ENCODE results near the gene CTAGE4.
"Not testable (repeated sequence)": the region's sequence is repeated elsewhere in the genome, so short reads cannot be mapped to it uniquely, and the experiment has no call there.

Gene CTAGE4

GRCh38 chr7:144201978-144202377, 18.7 kb downstream of the CTAGE4 start:
- DNase-seq (ENCODE audit: insufficient read length, low spot score); FAIRE-seq: not testable (repeated sequence)

GRCh38 chr7:144203086-144203485, 19.8 kb downstream of the CTAGE4 start:
- not testable (repeated sequence) for DNase-seq (ENCODE audit: insufficient read length, low spot score); FAIRE-seq

GRCh38 chr7:144205306-144205705, 22.0 kb downstream of the CTAGE4 start:
- not testable (repeated sequence) for DNase-seq (ENCODE audit: insufficient read length, low spot score); FAIRE-seq

GRCh38 chr7:144217200-144217599, 33.9 kb downstream of the CTAGE4 start:
- FAIRE-seq; DNase-seq (ENCODE audit: insufficient read length, low spot score): not testable (repeated sequence)

- not testable (repeated sequence) for FAIRE-seq; DNase-seq (ENCODE audit: insufficient read length, low spot score)
Observed at GRCh38 chr7:144218581-144218980, 35.3 kb downstream of the CTAGE4 start.

- FAIRE-seq; DNase-seq (ENCODE audit: insufficient read length, low spot score): not testable (repeated sequence)
Observed at GRCh38 chr7:144219149-144219548, 35.9 kb downstream of the CTAGE4 start.

GRCh38 chr7:144220531-144220930, 37.3 kb downstream of the CTAGE4 start:
- DNase-seq (ENCODE audit: insufficient read length, low spot score), result not testable (repeated sequence)

GRCh38 chr7:144223675-144224074, 40.4 kb downstream of the CTAGE4 start:
- not testable (repeated sequence) for FAIRE-seq; DNase-seq (ENCODE audit: insufficient read length, low spot score)

More at GRCh38 chr7:144220531-144220930, 37.3 kb downstream of the CTAGE4 start:
- not testable (repeated sequence) for FAIRE-seq

GRCh38 chr7:144226866-144227265, 43.6 kb downstream of the CTAGE4 start:
- DNase-seq (ENCODE audit: insufficient read length, low spot score); FAIRE-seq: not testable (repeated sequence)

- not testable (repeated sequence) for FAIRE-seq; DNase-seq (ENCODE audit: insufficient read length, low spot score)
Observed at GRCh38 chr7:144228810-144229209, 45.5 kb downstream of the CTAGE4 start.

- not testable (repeated sequence) for FAIRE-seq; DNase-seq (ENCODE audit: insufficient read length, low spot score)
Observed at GRCh38 chr7:144231027-144231426, 47.8 kb downstream of the CTAGE4 start.

GRCh38 chr7:144233039-144233438, 49.8 kb downstream of the CTAGE4 start:
- not testable (repeated sequence) for FAIRE-seq

More at GRCh38 chr7:144233039-144233438, 49.8 kb downstream of the CTAGE4 start:
- not testable (repeated sequence) for DNase-seq (ENCODE audit: insufficient read length, low spot score)
